Ovary (tissue), 9 donors: ENCODE results near the gene WASF2. TPM values are rescaled to one million over a fixed set of nuclear protein-coding genes. Genes with fewer than 3 reads are reported as not detected.
"Not testable (repeated sequence)": the region's sequence is repeated elsewhere in the genome, so short reads cannot be mapped to it uniquely, and the experiment has no call there.

Experiments
- DNase-seq, 5 donors: peaks; one replicate each; pipeline ENCODE4 v3.0.0-alpha.2; 2019 to 2020
- H3K27ac ChIP-seq, 2 donors: fragments of 200-600 bp; one replicate each; pipeline versions ENCODE4 v1.5.1 to v1.8.0; 2019 to 2022
- H3K27me3 ChIP-seq: fragments of 200-600 bp; one replicate; pipeline ENCODE4 v1.8.0; 2022
- H3K36me3 ChIP-seq: fragments of 200-600 bp; sonication (generic); one replicate; pipeline ENCODE4 v1.5.1; 2019
- H3K4me1 ChIP-seq: one replicate; pipeline ENCODE4 v1.8.1; 2013; ENCODE audit warnings: mild to moderate bottlenecking, moderate library complexity; ENCODE audit not compliant: insufficient read depth
- H3K4me3 ChIP-seq: fragments of 200-600 bp; sonication (generic); one replicate; pipeline ENCODE4 v1.5.1; 2017
- H3K9me3 ChIP-seq, 2 donors: fragments of 200-600 bp in 1 of 2; sonication (generic) in 1 of 2; one replicate each; pipeline versions ENCODE4 v1.5.1 to v1.8.1; 2013 to 2019; ENCODE audit warnings: mild to moderate bottlenecking in 1 of 2, moderate library complexity in 1 of 2
- CTCF ChIP-seq, 3 donors: fragments of 450-650 bp in 2 of 3; fragments of 200-600 bp in 1 of 3; IDR thresholded peaks; one replicate each; pipeline versions ENCODE4 v1.5.1 to v1.8.0; 2016 to 2022; ENCODE audit warnings: antibody characterized with exemption in 3 of 3, mild to moderate bottlenecking in 1 of 3
- EP300 ChIP-seq: sonication (generic); formaldehyde crosslinking; IDR thresholded peaks from one replicate; pipeline ENCODE4 v1.6.1; 2017; ENCODE audit warnings: antibody characterized with exemption
- POLR2A ChIP-seq: fragments of 450-650 bp; IDR thresholded peaks from one replicate; pipeline ENCODE4 v1.6.1; 2017; ENCODE audit warnings: antibody characterized with exemption, mild to moderate bottlenecking, moderate library complexity
- WGBS, 3 donors: extraction: QIAGEN DNeasy Blood & Tissue Kit in 1 of 3; methylation state at CpG; one replicate each; pipeline versions ENCODE4 v1.1.5 to v1.1.7; 2013 to 2017; 5-methylcytosine and 5-hydroxymethylcytosine counted together
- intact Hi-C, 4 donors: fragments of 100-400 bp; cut with DNase I; formaldehyde crosslinking; loops; one replicate each; pipeline versions ENCODE4 v1.11.0 to v1.15.1; 2022 to 2023
- polyA plus RNA-seq, 2 donors: library from polyadenylated mRNA; stranded (reverse); fragments of 200-250 nt in 1 of 2; fragments of 350-450 nt in 1 of 2; fragmentation: Illumina TruSeq in 1 of 2; extraction: RNeasy Lipid Tissue Mini Kit (QIAGEN cat#74804) in 1 of 2; gene quantifications; one replicate each; pipeline ENCODE4 v1.2.3, GENCODE V29; 2013 to 2014
- total RNA-seq, 7 donors: library from RNA; depleted of rRNA in 2 of 7; stranded (reverse); fragments of >200 nt in 2 of 7; fragmentation: NEBNext Ultra II Directional in 3 of 7; extraction: Animal tissue kit (Norgen Biotek cat#: 25700) in 3 of 7; gene quantifications; one replicate each; pipeline versions ENCODE4 v1.1.0 to v1.2.4, GENCODE V29; 2016 to 2023
- donor health status: DM: no; HTN: no; CAD: no; lungs with moderate emphysema.
- donor health status: DM: no; HTN: no; CAD: no.
- donor health status: Bipolar disorder and iron deficiency.
- donor health status: DM: yes; HTN: yes; CAD: no.
- donor health status: DM: no; HTN: no; CAD: no.
- donor health status: DM: yes; HTN: yes; CAD: no.

The WASF2 gene
- total and polyA plus RNA-seq, 9 donors, result 28.0 to 233 (median 153) TPM

- TF ChIP-seq EP300, result no peak
- TF ChIP-seq CTCF (IDR thresholded peaks at IDR 0.05), result no peak
- TF ChIP-seq POLR2A, result no peak
- Histone ChIP-seq H3K4me3 (no peak overlapping the region), H3K27ac (no peak overlapping the region), H3K9me3 (no peaks in the 10 kb centered on the region), H3K27me3 (no peaks in the 10 kb centered on the region), H3K4me1 (peaks cover 15% of the 10 kb centered on the region), H3K36me3 (no peaks in the 10 kb centered on the region)
- no peak for DNase-seq
- intact Hi-C loops, result no loop called here
- WGBS, 3 donors, result 75 to 85% (median 84%) methylated on average over 6 of the region's 6 CpGs
Observed at GRCh38 chr1:27469334-27469733, 20.6 kb downstream of the WASF2 start.

DNA sequence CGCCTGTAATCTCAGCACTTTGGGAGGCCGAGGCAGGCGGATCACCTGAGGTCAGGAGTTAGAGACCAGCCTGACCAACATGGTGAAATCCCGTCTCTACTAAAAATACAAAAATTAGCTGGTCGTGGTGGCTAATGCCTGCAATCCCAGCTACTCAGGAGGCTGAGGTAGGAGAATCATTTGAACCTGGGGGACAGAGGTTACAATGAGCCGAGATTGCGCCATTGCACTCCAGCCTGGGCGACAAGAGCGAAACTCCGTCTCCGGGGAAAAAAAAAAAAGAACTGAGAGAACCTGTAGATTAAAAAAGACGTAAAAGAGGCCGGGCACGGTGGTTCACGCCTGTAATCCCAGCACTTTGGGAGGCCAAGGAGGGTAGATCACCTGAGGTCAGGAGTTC lies 21.6 kb downstream of the WASF2 start:
- H3K36me3 ChIP-seq, H3K27me3 ChIP-seq, H3K4me3 ChIP-seq, intact Hi-C loops, H3K9me3 ChIP-seq, DNase-seq, H3K27ac ChIP-seq: not testable (repeated sequence)
- peaks cover 12% of the 10 kb centered on the region for H3K4me1 ChIP-seq
- WGBS, 3 donors, result 91 to 95% (median 93%) methylated on average over 15 of the region's 15 CpGs

DNA sequence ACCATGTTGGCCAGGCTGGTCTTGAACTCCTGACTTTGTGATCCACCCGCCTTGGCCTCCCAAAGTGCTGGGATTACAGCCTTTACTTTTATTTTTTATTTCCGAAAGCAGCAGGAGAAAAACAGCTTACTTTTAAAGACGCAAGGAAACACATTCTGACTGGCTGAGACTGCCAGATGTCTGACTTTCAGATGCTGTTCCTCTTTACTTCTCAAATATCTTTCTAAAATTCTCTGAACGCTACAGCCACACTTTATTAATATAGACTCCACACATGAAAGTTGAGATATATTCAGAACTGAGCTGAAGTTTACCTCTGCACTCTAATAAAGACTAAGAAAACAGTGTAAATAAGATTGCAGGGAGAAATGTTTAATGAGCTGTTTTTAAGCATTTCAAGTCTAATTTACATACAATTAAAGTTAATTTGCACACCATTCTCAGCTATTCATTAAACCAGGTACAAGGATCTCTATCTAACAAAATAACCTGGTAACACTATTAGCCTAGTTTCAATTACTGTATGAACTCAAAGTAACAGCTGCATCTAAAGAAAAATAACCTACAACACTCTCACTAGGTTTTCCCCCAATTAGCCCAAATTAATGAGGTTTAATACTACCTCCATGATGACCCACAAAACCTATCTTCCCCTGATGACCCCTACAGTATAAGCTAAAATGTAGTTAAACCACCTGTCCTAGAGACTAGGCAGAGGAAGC lies 24.9 kb downstream of the WASF2 start:
- intact Hi-C loops, result no loop called here
- no peaks in the 10 kb centered on the region for H3K36me3 ChIP-seq
- TF ChIP-seq EP300, result no peak
- no peak for TF ChIP-seq CTCF (IDR thresholded peaks at IDR 0.05)
- no peaks in the 10 kb centered on the region for H3K9me3 ChIP-seq
- H3K4me1 ChIP-seq, result peaks cover 9% of the 10 kb centered on the region
- no peaks in the 10 kb centered on the region for H3K27me3 ChIP-seq
- no peak overlapping the region for H3K27ac ChIP-seq
- no peak for DNase-seq
- H3K4me3 ChIP-seq, result no peak overlapping the region
- 67 to 77% (median 77%) methylated on average over 4 of the region's 4 CpGs for WGBS, 3 donors

DNA sequence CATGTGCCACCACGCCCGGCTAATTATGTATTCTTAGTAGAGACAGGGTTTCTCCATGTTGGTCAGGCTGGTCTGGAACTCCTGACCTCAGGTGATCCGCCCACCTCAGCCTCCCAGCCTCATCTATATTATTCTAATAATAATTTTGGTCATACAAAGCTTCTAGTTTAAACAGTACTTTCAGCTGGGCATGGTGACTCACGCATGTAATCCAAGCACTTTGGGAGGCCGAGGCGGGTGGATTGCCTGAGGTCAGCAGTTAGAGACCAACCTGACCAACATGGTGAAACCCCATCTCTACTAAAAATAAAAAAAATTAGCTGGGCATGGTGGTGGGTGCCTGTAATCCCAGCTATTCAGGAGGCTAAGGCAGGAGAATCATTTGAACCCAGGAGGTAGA lies 26.1 kb downstream of the WASF2 start:
- H3K27ac ChIP-seq, H3K4me1 ChIP-seq, intact Hi-C loops, H3K27me3 ChIP-seq, DNase-seq, H3K36me3 ChIP-seq, H3K4me3 ChIP-seq, H3K9me3 ChIP-seq: not testable (repeated sequence)
- WGBS, 3 donors, result 89 to 93% (median 93%) methylated on average over 6 of the region's 6 CpGs

GRCh38 chr1:27458521-27458920 lies 31.4 kb downstream of the WASF2 start:
- H3K4me3 ChIP-seq, intact Hi-C loops, H3K9me3 ChIP-seq, H3K27ac ChIP-seq, H3K4me1 ChIP-seq, DNase-seq, H3K27me3 ChIP-seq, H3K36me3 ChIP-seq: not testable (repeated sequence)
- 84 to 87% (median 87%) methylated on average over 10 of the region's 10 CpGs for WGBS, 3 donors

GRCh38 chr1:27455139-27455811 lies 34.7 kb downstream of the WASF2 start:
- no peaks in the 10 kb centered on the region for H3K27me3 ChIP-seq
- TF ChIP-seq EP300, result no peak
- TF ChIP-seq POLR2A, result no peak
- no peak for TF ChIP-seq CTCF (IDR thresholded peaks at IDR 0.05)
- H3K27ac ChIP-seq, result no peak overlapping the region
- H3K4me1 ChIP-seq, result peaks cover 2% of the 10 kb centered on the region
- DNase-seq, result no peak
- H3K9me3 ChIP-seq, result no peaks in the 10 kb centered on the region
- H3K4me3 ChIP-seq, result no peak overlapping the region
- H3K36me3 ChIP-seq, result no peaks in the 10 kb centered on the region
- WGBS, 3 donors, result 31 to 43% (median 36%) methylated on average over 5 of the region's 5 CpGs
- intact Hi-C loops, result no loop called here
